Measurements from ENCODE around the gene PPP1R13L.

PPP1R13L gene

DNA sequence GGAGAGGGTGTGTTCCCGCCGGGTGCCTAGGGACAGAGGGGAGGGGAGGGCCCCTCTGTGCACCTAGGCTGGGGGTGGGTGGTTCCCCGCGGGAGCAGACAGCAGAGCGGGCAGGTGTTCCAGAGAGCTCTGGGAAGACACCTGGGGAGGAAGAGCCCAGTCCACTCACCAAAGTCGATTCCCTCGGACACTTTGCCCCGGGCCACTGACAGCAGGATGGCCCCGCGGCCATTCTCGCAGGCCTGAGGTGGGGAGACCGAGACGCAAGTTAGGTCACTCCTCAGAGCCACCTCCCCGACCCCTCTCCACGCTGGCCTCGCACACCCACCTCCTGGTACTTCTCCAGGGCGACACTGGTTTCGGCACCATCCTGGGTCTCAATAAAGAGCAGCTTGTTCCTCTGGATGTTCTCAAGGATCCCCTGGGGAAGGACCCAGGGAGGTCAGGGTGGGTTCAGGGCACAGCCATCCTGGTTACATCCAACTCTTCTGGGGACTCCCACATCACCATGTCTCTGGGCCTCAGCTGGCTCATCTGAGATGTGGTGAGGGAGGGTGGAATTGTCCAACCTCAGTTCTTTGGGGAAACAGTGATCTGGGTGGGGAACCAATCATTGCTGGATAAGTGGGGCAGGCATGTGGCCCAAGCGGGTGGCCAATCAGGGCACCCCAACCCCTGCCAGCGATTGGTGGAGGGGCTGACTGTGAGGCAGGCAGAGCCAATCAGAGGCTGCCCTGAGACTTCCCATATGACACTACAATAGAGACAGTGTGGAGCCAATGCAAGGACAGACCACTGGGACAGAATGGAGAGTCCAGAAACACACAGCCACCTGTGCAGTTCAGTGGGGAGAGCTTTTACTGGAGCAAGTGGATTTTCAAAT lies 51.7 kb downstream of the PPP1R13L start:
- DNase-seq (ENCODE audit: insufficient read length, low spot score) (peak; percentile 16), FAIRE-seq (no peak)
- no peak for TF ChIP-seq CTCF (IDR thresholded peaks at IDR 0.05; ENCODE audit: insufficient read depth, missing control alignments)

DNA sequence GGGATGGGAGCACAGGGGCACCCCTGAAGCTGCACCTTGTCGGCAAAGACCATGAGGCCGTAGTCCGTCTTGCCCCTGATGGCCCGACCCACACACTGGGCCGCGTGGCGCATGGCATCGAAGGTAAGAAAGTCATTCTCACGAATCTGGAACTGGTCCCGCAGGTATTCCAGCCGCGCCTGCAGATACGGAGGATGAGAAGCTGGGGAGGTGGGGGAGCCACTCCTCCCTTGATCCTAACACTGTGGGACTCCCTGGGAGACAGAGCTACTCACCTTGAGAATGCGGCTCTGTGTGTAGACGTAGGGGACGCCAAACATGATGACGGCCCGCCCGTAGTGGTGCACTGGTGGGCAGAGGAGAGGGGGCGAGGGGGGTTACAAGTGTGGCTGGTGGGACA lies 52.4 kb downstream of the PPP1R13L start:
- FAIRE-seq (no peak), DNase-seq (ENCODE audit: insufficient read length, low spot score) (peak; percentile 18)
- TF ChIP-seq CTCF (IDR thresholded peaks at IDR 0.05; ENCODE audit: insufficient read depth, missing control alignments): no peak

DNA sequence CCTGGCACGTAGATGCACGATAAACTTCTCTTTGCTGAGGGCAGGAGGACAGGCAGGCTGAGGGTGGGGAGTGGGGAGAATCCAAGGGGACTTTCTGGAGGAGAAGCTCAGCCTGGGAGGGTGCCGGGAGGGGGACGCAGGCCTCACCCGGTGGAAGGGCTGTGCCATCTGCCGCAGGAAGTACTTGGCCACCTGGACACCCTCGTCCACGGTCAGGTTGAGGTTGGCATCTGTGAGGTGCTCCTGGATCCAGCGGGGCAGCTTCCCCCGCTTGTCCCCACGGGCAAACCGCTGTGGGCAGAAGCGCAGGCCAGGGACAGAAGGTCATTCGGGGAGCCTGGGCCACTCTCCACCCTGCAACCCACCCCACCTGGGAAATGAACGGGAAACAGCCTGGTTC lies 52.8 kb downstream of the PPP1R13L start:
- TF ChIP-seq CTCF (IDR thresholded peaks at IDR 0.05; ENCODE audit: insufficient read depth, missing control alignments): no peak
- no peak for FAIRE-seq
- DNase-seq (ENCODE audit: insufficient read length, low spot score): peak; percentile 13

GRCh38 chr19:45351401-45351952 lies 53.4 kb downstream of the PPP1R13L start:
- TF ChIP-seq CTCF (IDR thresholded peaks at IDR 0.05; ENCODE audit: insufficient read depth, missing control alignments): no peak
- FAIRE-seq (no peak), DNase-seq (ENCODE audit: insufficient read length, low spot score) (peak; percentile 12)

DNA sequence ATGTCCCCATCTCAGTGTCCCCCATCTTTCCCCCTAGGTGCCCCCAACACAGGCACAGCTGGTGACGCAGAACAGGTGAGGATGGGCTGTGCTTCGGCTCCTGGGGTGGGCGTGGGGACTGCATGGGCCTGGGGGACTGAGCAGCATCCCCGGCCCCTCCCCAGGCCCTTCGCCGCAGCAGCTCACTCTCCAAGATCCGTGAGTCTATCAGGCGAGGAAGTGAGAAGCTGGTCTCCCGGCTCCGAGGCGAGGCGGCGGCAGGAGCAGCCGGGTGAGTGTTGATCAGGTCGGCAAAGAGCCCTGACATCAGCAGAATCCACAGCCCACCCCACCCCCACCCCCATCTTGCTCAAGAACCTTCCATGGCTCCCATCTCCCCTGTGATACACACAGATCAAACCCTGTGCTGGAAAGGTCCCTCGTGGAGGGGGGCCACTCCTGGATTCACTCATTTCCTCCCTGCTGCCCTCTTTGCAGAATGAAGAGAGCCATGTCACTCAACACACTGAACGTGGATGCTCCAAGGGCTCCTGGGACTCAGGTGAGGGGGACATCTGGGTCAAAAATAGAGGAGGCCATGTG lies 54.3 kb downstream of the PPP1R13L start:
- no peak for TF ChIP-seq CTCF (IDR thresholded peaks at IDR 0.05; ENCODE audit: insufficient read depth, missing control alignments)
- no peak for FAIRE-seq
- no peak for DNase-seq (ENCODE audit: insufficient read length, low spot score)

- DNase-seq (ENCODE audit: insufficient read length, low spot score) (no peak), FAIRE-seq (no peak)
- TF ChIP-seq CTCF (IDR thresholded peaks at IDR 0.05; ENCODE audit: insufficient read depth, missing control alignments): no peak
Measured at GRCh38 chr19:45349430-45349941, 55.4 kb downstream of the PPP1R13L start.

GRCh38 chr19:45349126-45349415 lies 55.8 kb downstream of the PPP1R13L start:
- DNase-seq (ENCODE audit: insufficient read length, low spot score) (no peak), FAIRE-seq (no peak)
- no peak for TF ChIP-seq CTCF (IDR thresholded peaks at IDR 0.05; ENCODE audit: insufficient read depth, missing control alignments)

Measured in D721Med (cell line).